Measurements from ENCODE around the gene CLEC4A.
"Not testable (repeated sequence)": the region's sequence is repeated elsewhere in the genome, so short reads cannot be mapped to it uniquely, and the experiment has no call there.

The CLEC4A gene

GRCh38 chr12:8157484-8158198 is 34.2 kb downstream of the CLEC4A start:
- TF ChIP-seq CTCF (IDR thresholded peaks at IDR 0.05; ENCODE audit: low read depth, low read length, poor library complexity, severe bottlenecking) (no peak), EZH2phosphoT487 (IDR thresholded peaks at IDR 0.05; ENCODE audit: borderline replicate concordance, low read length) (no peak)
- no peaks in the 10 kb centered on the region for H3K79me2 ChIP-seq (ENCODE audit: control insufficient read depth, low read length)
- H3K9me3 ChIP-seq (ENCODE audit: control insufficient read depth, insufficient read depth, low read length): no peaks in the 10 kb centered on the region
- H3K27ac ChIP-seq (ENCODE audit: low read depth, low read length): no peak overlapping the region
- H3F3A ChIP-seq (ENCODE audit: control insufficient read depth, insufficient read depth): no peaks in the 10 kb centered on the region
- no peaks in the 10 kb centered on the region for H3K9me2 ChIP-seq (replicated peaks; ENCODE audit: control insufficient read depth, low read length)
- H3K4me3 ChIP-seq (ENCODE audit: low read length): no peak overlapping the region
- peaks cover 18% of the 10 kb centered on the region for H3K27me3 ChIP-seq (ENCODE audit: control insufficient read depth, low read length)
- no peaks in the 10 kb centered on the region for H3K4me1 ChIP-seq (ENCODE audit: control insufficient read depth, low read length)
- no peaks in the 10 kb centered on the region for H4K20me1 ChIP-seq (ENCODE audit: control insufficient read depth, insufficient read depth, low read depth, low read length)
- no peaks in the 10 kb centered on the region for H3K36me3 ChIP-seq (ENCODE audit: control insufficient read depth, low read length)
- H3K4me2 ChIP-seq (ENCODE audit: low read length): no peak overlapping the region

- H3K9me2 ChIP-seq (replicated peaks; ENCODE audit: control insufficient read depth, low read length); H3K79me2 ChIP-seq (ENCODE audit: control insufficient read depth, low read length); H3K9me3 ChIP-seq (ENCODE audit: control insufficient read depth, insufficient read depth, low read length); H3K4me3 ChIP-seq (ENCODE audit: low read length); H4K20me1 ChIP-seq (ENCODE audit: control insufficient read depth, insufficient read depth, low read depth, low read length); H3K4me2 ChIP-seq (ENCODE audit: low read length); H3K4me1 ChIP-seq (ENCODE audit: control insufficient read depth, low read length); H3F3A ChIP-seq (ENCODE audit: control insufficient read depth, insufficient read depth); H3K27me3 ChIP-seq (ENCODE audit: control insufficient read depth, low read length); H3K27ac ChIP-seq (ENCODE audit: low read depth, low read length); H3K36me3 ChIP-seq (ENCODE audit: control insufficient read depth, low read length): not testable (repeated sequence)
These were observed 49.5 kb downstream of the CLEC4A start for GRCh38 chr12:8172911-8173310.

- Histone ChIP-seq H3K4me2 (ENCODE audit: low read length) (peak overlapping the region; percentile 62), H3K4me3 (ENCODE audit: low read length) (peak overlapping the region; percentile 77)
- not testable (repeated sequence) for H3F3A ChIP-seq (ENCODE audit: control insufficient read depth, insufficient read depth); H4K20me1 ChIP-seq (ENCODE audit: control insufficient read depth, insufficient read depth, low read depth, low read length); H3K9me2 ChIP-seq (replicated peaks; ENCODE audit: control insufficient read depth, low read length); H3K9me3 ChIP-seq (ENCODE audit: control insufficient read depth, insufficient read depth, low read length); H3K27me3 ChIP-seq (ENCODE audit: control insufficient read depth, low read length); H3K27ac ChIP-seq (ENCODE audit: low read depth, low read length); H3K4me1 ChIP-seq (ENCODE audit: control insufficient read depth, low read length); H3K79me2 ChIP-seq (ENCODE audit: control insufficient read depth, low read length); H3K36me3 ChIP-seq (ENCODE audit: control insufficient read depth, low read length)
- peak; percentile 64 for TF ChIP-seq CTCF (IDR thresholded peaks at IDR 0.05; ENCODE audit: low read depth, low read length, poor library complexity, severe bottlenecking)
These were observed 56.7 kb downstream of the CLEC4A start for GRCh38 chr12:8179989-8180585.

GRCh38 chr12:8181271-8181670 is 57.9 kb downstream of the CLEC4A start:
- not testable (repeated sequence) for H3F3A ChIP-seq (ENCODE audit: control insufficient read depth, insufficient read depth); H3K79me2 ChIP-seq (ENCODE audit: control insufficient read depth, low read length); H3K4me3 ChIP-seq (ENCODE audit: low read length); H3K27ac ChIP-seq (ENCODE audit: low read depth, low read length); H3K9me2 ChIP-seq (replicated peaks; ENCODE audit: control insufficient read depth, low read length); H4K20me1 ChIP-seq (ENCODE audit: control insufficient read depth, insufficient read depth, low read depth, low read length); H3K27me3 ChIP-seq (ENCODE audit: control insufficient read depth, low read length); H3K36me3 ChIP-seq (ENCODE audit: control insufficient read depth, low read length); H3K9me3 ChIP-seq (ENCODE audit: control insufficient read depth, insufficient read depth, low read length); H3K4me1 ChIP-seq (ENCODE audit: control insufficient read depth, low read length)
- peak overlapping the region; percentile 62; the same call in 1 of the 2 replicates for H3K4me2 ChIP-seq (ENCODE audit: low read length)

- not testable (repeated sequence) for H3K4me3 ChIP-seq (ENCODE audit: low read length); H3K27ac ChIP-seq (ENCODE audit: low read depth, low read length); H3K9me2 ChIP-seq (replicated peaks; ENCODE audit: control insufficient read depth, low read length); H3F3A ChIP-seq (ENCODE audit: control insufficient read depth, insufficient read depth); H3K79me2 ChIP-seq (ENCODE audit: control insufficient read depth, low read length); H4K20me1 ChIP-seq (ENCODE audit: control insufficient read depth, insufficient read depth, low read depth, low read length); H3K36me3 ChIP-seq (ENCODE audit: control insufficient read depth, low read length); H3K27me3 ChIP-seq (ENCODE audit: control insufficient read depth, low read length); H3K4me2 ChIP-seq (ENCODE audit: low read length); H3K9me3 ChIP-seq (ENCODE audit: control insufficient read depth, insufficient read depth, low read length); H3K4me1 ChIP-seq (ENCODE audit: control insufficient read depth, low read length)
These were observed 59.5 kb downstream of the CLEC4A start for GRCh38 chr12:8182923-8183322.

- H4K20me1 ChIP-seq (ENCODE audit: control insufficient read depth, insufficient read depth, low read depth, low read length); H3K27me3 ChIP-seq (ENCODE audit: control insufficient read depth, low read length); H3K4me2 ChIP-seq (ENCODE audit: low read length); H3F3A ChIP-seq (ENCODE audit: control insufficient read depth, insufficient read depth); H3K4me1 ChIP-seq (ENCODE audit: control insufficient read depth, low read length); H3K4me3 ChIP-seq (ENCODE audit: low read length); H3K79me2 ChIP-seq (ENCODE audit: control insufficient read depth, low read length); H3K36me3 ChIP-seq (ENCODE audit: control insufficient read depth, low read length); H3K9me2 ChIP-seq (replicated peaks; ENCODE audit: control insufficient read depth, low read length); H3K27ac ChIP-seq (ENCODE audit: low read depth, low read length); H3K9me3 ChIP-seq (ENCODE audit: control insufficient read depth, insufficient read depth, low read length): not testable (repeated sequence)
These were observed 59.9 kb downstream of the CLEC4A start for GRCh38 chr12:8183346-8183745.
